Subcutaneous adipose tissue (tissue), 4 donors: Measurements from ENCODE around the gene URB1. TPM values are rescaled to one million over a fixed set of nuclear protein-coding genes. Genes with fewer than 3 reads are reported as not detected.

Experiments used
- total RNA-seq, 4 donors: library from RNA; depleted of rRNA; stranded (reverse); fragments of >200 nt; gene quantifications; one replicate each; pipeline ENCODE4 v1.1.0, GENCODE V29; 2016
- TF ChIP-seq, protein P1 (sequence below): fragments of 450-650 bp; IDR thresholded peaks from one replicate; pipeline ENCODE4 v1.5.1; 2016; ENCODE audit warnings: low read depth, mild to moderate bottlenecking, control low read depth, antibody characterized with exemption, moderate library complexity

The URB1 gene, protein sequence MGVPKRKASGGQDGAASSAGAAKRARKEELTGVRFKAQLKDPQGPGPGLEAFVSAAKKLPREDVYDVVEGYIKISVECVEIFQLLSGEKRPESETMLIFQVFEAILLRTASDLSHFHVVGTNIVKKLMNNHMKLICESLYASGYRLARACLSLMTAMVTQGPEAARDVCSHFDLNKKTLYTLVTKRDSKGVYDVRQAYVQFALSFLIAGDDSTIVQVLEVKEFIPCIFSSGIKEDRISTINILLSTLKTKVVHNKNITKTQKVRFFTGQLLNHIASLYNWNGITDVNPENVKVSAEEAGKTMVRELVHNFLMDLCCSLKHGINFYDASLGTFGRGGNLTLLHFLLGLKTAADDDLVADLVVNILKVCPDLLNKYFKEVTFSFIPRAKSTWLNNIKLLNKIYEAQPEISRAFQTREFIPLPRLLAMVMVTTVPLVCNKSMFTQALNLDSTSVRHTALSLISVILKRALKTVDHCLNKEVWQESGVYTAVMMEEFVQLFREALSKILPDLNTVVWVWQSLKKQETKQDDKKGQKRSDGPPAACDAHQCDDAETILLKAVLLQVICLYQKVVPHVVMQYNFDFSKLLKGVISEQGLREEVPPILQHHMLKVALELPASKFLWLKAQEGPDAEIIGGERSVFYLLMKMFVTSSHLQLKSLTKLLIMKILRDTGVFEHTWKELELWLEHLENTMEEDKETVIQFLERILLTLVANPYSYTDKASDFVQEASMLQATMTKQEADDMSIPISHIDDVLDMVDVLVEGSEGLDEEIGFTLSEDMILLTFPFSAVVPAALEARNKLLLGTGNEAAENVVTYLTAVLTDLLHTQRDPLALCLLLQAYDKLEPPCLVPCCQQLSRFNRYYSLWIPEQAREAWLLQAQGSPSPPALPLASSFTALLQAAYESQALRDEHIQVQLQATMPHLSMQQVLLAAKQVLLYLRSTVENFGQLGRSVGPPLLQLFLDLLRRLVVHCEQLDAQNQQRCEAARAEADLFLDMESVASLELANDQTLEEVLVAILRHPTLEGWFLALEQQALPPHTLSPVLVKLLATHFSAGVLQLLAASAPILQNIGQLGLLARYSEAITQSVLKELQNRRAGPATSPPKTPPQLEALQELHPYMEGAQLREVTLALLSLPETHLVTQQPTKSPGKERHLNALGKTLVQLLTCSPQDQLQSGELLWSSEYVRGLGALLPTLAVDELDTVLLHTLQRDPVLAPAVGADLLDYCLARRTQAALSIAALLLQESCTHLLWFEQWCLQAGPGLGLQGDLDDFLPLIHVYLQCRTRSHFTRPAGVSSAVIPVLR (N-terminal part only)
- total RNA-seq: 10 to 100 TPM in 3 of 4 donors, 1 to 10 TPM in 1; 9.3 to 18.6 (median 14.2) TPM

- TF ChIP-seq, protein P1, sequence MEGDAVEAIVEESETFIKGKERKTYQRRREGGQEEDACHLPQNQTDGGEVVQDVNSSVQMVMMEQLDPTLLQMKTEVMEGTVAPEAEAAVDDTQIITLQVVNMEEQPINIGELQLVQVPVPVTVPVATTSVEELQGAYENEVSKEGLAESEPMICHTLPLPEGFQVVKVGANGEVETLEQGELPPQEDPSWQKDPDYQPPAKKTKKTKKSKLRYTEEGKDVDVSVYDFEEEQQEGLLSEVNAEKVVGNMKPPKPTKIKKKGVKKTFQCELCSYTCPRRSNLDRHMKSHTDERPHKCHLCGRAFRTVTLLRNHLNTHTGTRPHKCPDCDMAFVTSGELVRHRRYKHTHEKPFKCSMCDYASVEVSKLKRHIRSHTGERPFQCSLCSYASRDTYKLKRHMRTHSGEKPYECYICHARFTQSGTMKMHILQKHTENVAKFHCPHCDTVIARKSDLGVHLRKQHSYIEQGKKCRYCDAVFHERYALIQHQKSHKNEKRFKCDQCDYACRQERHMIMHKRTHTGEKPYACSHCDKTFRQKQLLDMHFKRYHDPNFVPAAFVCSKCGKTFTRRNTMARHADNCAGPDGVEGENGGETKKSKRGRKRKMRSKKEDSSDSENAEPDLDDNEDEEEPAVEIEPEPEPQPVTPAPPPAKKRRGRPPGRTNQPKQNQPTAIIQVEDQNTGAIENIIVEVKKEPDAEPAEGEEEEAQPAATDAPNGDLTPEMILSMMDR: no peak
Measured at GRCh38 chr21:32392880-32393676, at the start of gene URB1. TSS of gene URB1 (minus strand) at chr21:32393012. CDS start at chr21:32392910, 102 bp downstream.

DNA sequence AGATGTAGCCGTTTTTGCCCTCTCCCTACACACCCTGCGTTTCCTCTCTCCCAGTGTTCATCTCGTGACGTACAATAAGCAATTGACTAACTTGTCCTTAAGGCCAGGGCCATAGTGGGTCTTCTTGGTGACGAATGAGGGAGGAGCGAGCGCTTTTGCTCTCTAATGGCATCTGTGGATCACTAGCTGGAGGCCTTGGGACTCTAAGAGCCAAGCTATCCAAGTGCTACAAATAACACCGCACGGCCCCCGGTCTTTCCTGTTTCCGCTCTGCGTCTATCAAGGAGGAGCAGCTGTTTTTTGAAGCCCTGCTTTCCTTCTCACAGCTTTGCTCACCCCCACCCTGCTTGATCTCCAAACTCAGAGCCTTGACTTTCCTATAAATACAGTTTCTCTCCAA is 44.9 kb upstream of the URB1 start:
- TF ChIP-seq, protein P1: no peak

GRCh38 chr21:32427958-32428623 is 35.3 kb upstream of the URB1 start:
- TF ChIP-seq, protein P1: no peak

GRCh38 chr21:32426592-32427051 is 33.8 kb upstream of the URB1 start:
- TF ChIP-seq, protein P1: no peak

- TF ChIP-seq, protein P1: no peak
Measured at GRCh38 chr21:32426066-32426465, 33.3 kb upstream of the URB1 start.

GRCh38 chr21:32425628-32426027 is 32.8 kb upstream of the URB1 start:
- TF ChIP-seq, protein P1: no peak
